Activated effector memory CD4-positive, alpha-beta T cell treated with anti-CD3 and anti-CD28 coated beads, Interleukin-2, amount 50 U/mL, for 16 hours (primary cell): ENCODE data around the gene PGAM5.
"Not testable (repeated sequence)": the region's sequence is repeated elsewhere in the genome, so short reads cannot be mapped to it uniquely, and the experiment has no call there.

Experiments
- DNase-seq: peaks from one replicate; pipeline ENCODE4 v3.0.0-alpha.2; 2020

The PGAM5 gene

DNA sequence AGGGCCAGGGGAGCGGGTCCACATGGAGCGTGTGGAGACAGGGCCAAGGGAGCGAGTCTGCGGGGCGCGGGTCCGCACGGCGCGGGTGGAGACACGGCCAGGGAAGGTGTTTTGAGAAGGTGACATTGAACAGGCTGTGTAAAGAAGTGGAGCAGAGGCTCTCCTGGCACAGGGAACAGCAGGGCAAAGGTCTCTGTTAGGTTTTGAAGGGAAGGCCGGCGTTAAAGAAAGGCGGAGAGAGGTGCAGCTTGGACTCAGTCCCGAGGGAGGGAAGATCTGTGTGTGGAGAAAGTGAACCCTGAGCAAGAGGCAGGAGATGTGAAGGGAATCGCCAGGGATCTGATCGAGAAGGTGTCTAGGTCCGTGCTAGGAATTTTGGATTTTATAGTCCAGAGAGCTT lies 21.4 kb upstream of the PGAM5 start:
- DNase-seq, result no peak

DNA sequence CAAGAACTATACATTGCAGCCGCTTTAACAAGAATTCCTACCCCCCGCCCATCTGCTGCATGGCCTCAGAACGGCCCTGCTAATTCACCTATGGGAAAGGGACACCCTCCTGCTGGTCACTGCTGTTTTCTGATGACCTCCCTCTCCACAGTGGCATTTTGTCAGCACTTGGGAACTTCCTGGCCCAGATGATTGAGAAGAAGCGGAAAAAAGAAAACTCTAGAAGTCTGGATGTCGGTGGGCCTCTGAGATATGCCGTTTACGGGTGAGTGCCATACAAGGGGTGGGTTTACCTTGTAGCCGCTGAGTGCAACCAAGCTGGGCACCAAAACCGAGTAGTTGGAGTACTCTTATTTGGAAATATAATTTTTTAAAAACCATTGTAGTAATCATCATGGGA lies 20.5 kb upstream of the PGAM5 start:
- no peak for DNase-seq

DNA sequence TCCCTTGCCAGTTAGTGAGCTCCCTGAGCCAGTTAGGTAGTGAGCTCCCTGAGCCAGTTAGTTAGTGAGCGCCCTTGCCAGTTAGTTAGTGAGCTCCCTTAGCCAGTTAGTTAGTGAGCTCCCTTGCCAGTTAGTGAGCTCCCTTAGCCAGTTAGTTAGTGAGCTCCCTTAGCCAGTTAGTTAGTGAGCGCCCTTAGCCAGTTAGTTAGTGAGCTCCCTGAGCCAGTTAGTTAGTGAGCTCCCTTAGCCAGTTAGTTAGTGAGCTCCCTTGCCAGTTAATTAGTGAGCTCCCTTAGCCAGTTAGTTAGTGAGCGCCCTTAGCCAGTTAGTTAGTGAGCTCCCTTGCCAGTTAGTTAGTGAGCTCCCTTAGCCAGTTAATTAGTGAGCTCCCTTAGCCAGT lies 18.6 kb upstream of the PGAM5 start:
- DNase-seq, result not testable (repeated sequence)

GRCh38 chr12:132694888-132695287 lies 15.8 kb upstream of the PGAM5 start:
- not testable (repeated sequence) for DNase-seq

GRCh38 chr12:132695431-132695830 lies 15.2 kb upstream of the PGAM5 start:
- DNase-seq, result no peak

GRCh38 chr12:132698341-132698740 lies 12.3 kb upstream of the PGAM5 start:
- DNase-seq, result no peak

GRCh38 chr12:132700212-132700822 lies 10.3 kb upstream of the PGAM5 start:
- DNase-seq, result no peak

- no peak for DNase-seq
Measured at GRCh38 chr12:132702640-132703039, 8.0 kb upstream of the PGAM5 start.

- no peak for DNase-seq
Measured at GRCh38 chr12:132703641-132704040, 7.0 kb upstream of the PGAM5 start.

DNA sequence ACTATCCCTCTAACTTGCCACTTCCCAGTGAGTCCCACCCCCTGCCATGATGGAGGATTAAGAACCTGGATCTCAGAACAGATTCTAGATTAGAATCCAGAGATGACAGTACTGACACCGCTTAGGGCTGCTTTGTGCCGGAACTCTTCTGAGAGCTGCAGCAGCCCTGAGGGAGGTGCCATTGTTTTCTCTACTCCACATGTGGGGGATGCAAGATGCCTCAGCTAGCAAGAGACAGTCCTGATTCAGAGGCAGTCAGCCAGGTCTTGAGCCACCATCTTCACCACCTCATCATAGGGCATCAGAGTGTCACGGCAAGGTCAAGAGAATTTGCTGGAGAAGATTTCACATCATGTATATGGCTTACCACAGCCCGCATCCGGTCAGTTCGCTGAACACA lies 3.4 kb upstream of the PGAM5 start:
- DNase-seq, result no peak

- DNase-seq, result no peak
Measured at GRCh38 chr12:132708150-132708549, 2.5 kb upstream of the PGAM5 start.

DNA sequence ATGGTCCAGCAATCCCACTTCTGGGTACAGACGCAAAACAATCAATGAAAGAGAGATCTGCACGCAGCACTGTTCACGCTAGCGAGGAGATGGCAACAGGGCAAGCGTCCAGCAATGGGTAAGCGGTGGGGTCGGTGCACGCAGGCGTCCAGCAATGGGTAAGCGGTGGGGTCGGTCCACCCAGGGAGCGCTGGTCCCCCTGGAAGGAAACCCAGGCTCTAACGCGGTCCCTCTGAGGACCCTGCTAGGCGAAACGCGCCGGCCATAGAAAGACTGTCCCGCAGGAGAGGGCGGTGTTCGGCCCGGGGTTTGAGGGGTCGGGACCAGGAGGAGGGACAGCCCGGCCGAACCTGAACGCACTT lies 618 bp upstream of the PGAM5 start:
- no peak for DNase-seq

DNA sequence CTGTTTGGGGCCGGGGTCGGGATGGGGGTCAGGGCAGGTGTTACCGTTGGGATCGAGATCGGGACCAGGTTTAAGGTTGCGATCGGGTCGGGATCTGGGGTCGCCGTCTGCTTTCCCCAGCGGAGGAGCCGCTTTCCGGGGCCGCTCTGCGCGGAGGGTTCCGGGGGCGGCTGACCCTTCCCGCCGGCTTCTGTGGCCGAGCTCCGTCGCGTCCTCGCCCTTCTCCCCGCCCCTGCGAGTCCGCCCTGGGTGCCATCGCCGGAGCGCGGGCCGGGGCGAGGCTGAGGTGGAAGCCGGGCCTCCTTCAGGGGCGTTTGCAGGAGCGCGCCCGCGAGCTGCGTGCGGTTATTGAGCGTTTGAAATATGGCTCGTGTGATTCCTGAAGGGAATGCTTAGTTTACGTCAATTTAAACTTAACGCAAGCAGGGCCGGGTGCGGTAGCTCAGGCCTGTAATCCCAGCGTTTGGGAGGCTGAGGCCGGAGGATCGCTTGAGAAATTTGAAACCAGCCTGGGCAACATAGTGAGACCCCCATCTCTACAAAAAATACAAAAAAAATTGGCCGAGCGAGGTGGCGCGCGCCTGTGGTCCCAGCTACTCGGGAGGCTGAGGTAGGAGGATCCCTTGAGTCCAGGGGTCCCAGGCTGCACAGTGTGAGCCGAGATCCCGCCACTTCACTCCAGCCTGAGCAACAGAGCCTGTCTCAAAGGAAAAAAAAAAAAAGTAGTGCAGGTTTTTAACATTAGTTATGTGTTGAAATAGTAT lies 620 bp downstream of the PGAM5 start:
- no peak for DNase-seq

- no peak for DNase-seq
Measured at GRCh38 chr12:132713123-132713522, 2.5 kb downstream of the PGAM5 start.

GRCh38 chr12:132715874-132716273 lies 5.2 kb downstream of the PGAM5 start:
- no peak for DNase-seq

DNA sequence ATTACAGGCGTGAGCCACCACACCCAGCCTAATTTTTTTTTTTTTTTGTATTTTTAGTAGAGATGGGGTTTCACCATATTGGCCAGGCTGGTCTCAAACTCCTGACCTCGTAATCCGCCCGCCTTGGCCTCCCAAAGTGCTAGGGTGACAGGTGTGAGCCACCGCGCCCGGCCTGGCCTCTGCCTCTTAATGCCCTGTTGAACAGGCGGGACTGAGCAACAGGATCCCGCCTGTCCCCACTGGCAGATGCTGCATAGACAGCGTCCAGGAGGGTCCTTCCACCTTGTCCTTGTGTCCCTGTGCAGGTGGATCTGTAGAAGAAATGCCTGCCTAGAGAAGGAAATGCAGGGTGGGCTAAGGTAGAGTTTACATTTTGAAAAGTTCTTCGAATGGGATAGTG lies 5.7 kb downstream of the PGAM5 start:
- DNase-seq, result no peak

DNA sequence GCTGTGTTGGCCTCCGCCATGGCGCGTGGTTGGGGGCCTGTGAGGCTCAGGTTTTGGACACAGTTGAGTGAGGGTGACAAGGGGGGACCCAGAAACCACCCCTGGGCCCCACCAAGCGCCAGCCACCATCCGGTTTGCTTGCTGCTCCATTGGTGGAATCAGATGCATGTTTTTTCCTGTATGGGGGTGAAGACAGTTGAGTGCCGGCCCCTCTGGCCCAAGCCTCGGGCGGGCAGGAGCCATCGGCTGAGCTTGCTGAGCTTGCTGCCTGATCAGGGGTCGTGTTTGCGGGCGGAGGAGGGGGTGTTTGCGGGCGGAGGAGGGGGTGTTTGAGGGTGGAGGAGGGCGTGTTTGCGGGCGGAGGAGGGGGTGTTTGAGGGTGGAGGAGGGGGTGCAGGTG lies 6.4 kb downstream of the PGAM5 start:
- DNase-seq, result no peak

GRCh38 chr12:132717531-132718387 lies 7.1 kb downstream of the PGAM5 start:
- DNase-seq, result no peak

- DNase-seq, result no peak
Measured at GRCh38 chr12:132718644-132719043, 8.0 kb downstream of the PGAM5 start.

- no peak for DNase-seq
Measured at GRCh38 chr12:132719141-132719953, 8.7 kb downstream of the PGAM5 start.

- DNase-seq, result no peak
Measured at GRCh38 chr12:132719954-132720324, 9.3 kb downstream of the PGAM5 start.

DNA sequence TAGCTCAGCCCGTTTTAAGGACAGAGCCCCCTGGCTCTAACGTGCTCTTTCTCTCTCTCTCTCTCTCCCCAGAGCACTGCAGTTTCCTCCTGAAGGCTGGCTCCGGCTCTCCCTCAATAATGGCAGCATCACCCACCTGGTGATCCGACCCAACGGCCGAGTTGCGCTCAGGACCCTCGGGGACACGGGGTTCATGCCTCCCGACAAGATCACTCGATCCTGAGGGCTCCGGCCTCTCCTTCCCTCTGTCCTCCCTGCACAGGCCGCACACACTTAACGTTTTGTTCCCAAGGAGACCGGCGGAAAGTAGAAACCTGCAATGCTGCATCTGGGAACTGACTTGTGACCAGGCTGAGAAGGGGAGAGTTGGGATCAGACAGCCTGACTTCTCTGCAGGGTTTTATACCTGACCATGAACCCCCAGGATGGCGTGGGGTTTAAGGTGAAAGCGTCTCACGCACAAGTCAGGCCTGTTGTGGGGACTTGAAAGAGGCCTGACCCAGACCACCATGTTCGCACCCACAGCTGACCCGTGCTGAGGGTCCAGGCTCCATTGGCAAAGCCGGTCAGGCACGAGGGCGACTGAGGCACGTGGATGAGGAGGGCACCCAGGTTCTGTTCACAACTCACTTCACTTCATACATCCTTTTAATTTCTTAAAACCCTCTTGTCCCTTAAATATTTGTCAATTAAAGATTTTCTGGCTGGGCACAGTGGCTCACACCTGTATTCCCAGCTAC lies 10.1 kb downstream of the PGAM5 start:
- no peak for DNase-seq
